GM23338 (cell line): ENCODE results near the gene THBS1. TPM values are rescaled to one million over a fixed set of nuclear protein-coding genes. Genes with fewer than 3 reads are reported as not detected.

Experiments
- ATAC-seq: fragments of 200-7000 bp; cut with Tn5 transposase; 3 replicates; pipeline ENCODE4 v1.9.1; 2020
- DNase-seq: peaks from one replicate; pipeline ENCODE4 v3.0.0-alpha.2; 2015; ENCODE audit warnings: low spot score
- H2AFZ ChIP-seq: fragments of 200-600 bp; sonication (generic); 2 replicates; pipeline ENCODE4 v1.8.0; 2016; ENCODE audit warnings: antibody characterized with exemption, mild to moderate bottlenecking, moderate library complexity
- H3F3A ChIP-seq: fragments of 200-600 bp; sonication (generic); replicated peaks from 2 replicates; pipeline ENCODE4 v1.8.0; 2017; ENCODE audit warnings: antibody characterized with exemption, mixed run types, low read depth
- H3K27ac ChIP-seq: fragments of 200-600 bp; sonication (generic); 2 replicates; pipeline ENCODE4 v1.6.1; 2016; ENCODE audit warnings: low read depth
- H3K27me3 ChIP-seq: fragments of 200-600 bp; sonication (generic); 2 replicates; pipeline ENCODE4 v1.8.0; 2016; ENCODE audit warnings: mild to moderate bottlenecking, mixed run types, moderate library complexity; ENCODE audit not compliant: insufficient read depth
- H3K36me3 ChIP-seq: fragments of 200-600 bp; sonication (generic); 2 replicates; pipeline ENCODE4 v1.8.0; 2016; ENCODE audit warnings: mild to moderate bottlenecking; ENCODE audit not compliant: insufficient read depth
- H3K4me1 ChIP-seq: fragments of 200-600 bp; sonication (generic); 2 replicates; pipeline ENCODE4 v1.8.0; 2016; ENCODE audit warnings: mild to moderate bottlenecking, moderate library complexity; ENCODE audit not compliant: insufficient read depth
- H3K4me2 ChIP-seq: fragments of 200-600 bp; sonication (generic); 2 replicates; pipeline ENCODE4 v1.7.1; 2017; ENCODE audit warnings: mixed run types
- H3K4me3 ChIP-seq: fragments of 200-600 bp; sonication (generic); 2 replicates; pipeline ENCODE4 v1.6.1; 2016; ENCODE audit warnings: mixed run types
- H3K79me2 ChIP-seq: fragments of 200-600 bp; sonication (generic); replicated peaks from 2 replicates; pipeline ENCODE4 v1.8.0; 2017; ENCODE audit warnings: mild to moderate bottlenecking; ENCODE audit not compliant: insufficient read depth
- H3K9me2 ChIP-seq: fragments of 200-600 bp; sonication (generic); 2 replicates; pipeline ENCODE4 v1.8.0; 2017; ENCODE audit not compliant: insufficient read depth
- H4K20me1 ChIP-seq: fragments of 200-600 bp; sonication (generic); replicated peaks from 2 replicates; pipeline ENCODE4 v1.8.0; 2017; ENCODE audit warnings: mild to moderate bottlenecking; ENCODE audit not compliant: insufficient read depth
- H3K27ac Mint-ChIP-seq: 2 replicates; pipeline ENCODE4 v1.8.0; 2020; ENCODE audit warnings: inconsistent platforms, mild to moderate bottlenecking, moderate library complexity, mixed read lengths
- H3K27me3 Mint-ChIP-seq: 3 replicates; pipeline ENCODE4 v1.8.0; 2022; ENCODE audit warnings: low read depth, mild to moderate bottlenecking, moderate library complexity, mixed read lengths, inconsistent platforms; ENCODE audit not compliant: insufficient read depth, poor library complexity
- H3K36me3 Mint-ChIP-seq: 3 replicates; pipeline ENCODE4 v1.8.0; 2021; ENCODE audit warnings: low read depth, mild to moderate bottlenecking, inconsistent platforms, moderate library complexity, mixed read lengths
- H3K4me1 Mint-ChIP-seq: 3 replicates; pipeline ENCODE4 v1.8.0; 2020; ENCODE audit warnings: mild to moderate bottlenecking, inconsistent platforms, mixed read lengths
- H3K4me3 Mint-ChIP-seq: 3 replicates; pipeline ENCODE4 v1.8.0; 2021; ENCODE audit warnings: moderate library complexity, mild to moderate bottlenecking, inconsistent platforms, mixed read lengths
- H3K9me3 Mint-ChIP-seq: 3 replicates; pipeline ENCODE4 v1.8.0; 2020; ENCODE audit warnings: moderate library complexity, mild to moderate bottlenecking, inconsistent platforms, mixed read lengths
- EZH2 ChIP-seq: fragments of 200-600 bp; sonication (generic); IDR thresholded peaks from one replicate; pipeline ENCODE4 v1.8.0; 2017; ENCODE audit warnings: antibody characterized with exemption, mild to moderate bottlenecking, low read depth; ENCODE audit not compliant: unreplicated experiment
- EZH2phosphoT487 ChIP-seq: fragments of 200-600 bp; sonication (generic); IDR thresholded peaks from one replicate; pipeline ENCODE4 v1.8.1; 2018; ENCODE audit warnings: antibody characterized with exemption; ENCODE audit not compliant: unreplicated experiment
- JUNB ChIP-seq: IDR thresholded peaks from one replicate; pipeline ENCODE4 v1.6.1; 2016; ENCODE audit warnings: antibody characterized with exemption; ENCODE audit not compliant: unreplicated experiment
- NANOG ChIP-seq: IDR thresholded peaks from 2 replicates; pipeline ENCODE4 v1.6.1; 2016; ENCODE audit warnings: antibody characterized with exemption, borderline replicate concordance
- POLR2AphosphoS5 ChIP-seq: IDR thresholded peaks from 2 replicates; pipeline ENCODE4 v1.6.1; 2016; ENCODE audit warnings: antibody characterized with exemption, low read depth
- STAT1 ChIP-seq: IDR thresholded peaks from one replicate; pipeline ENCODE4 v1.6.1; 2016; ENCODE audit warnings: antibody characterized with exemption; ENCODE audit not compliant: unreplicated experiment
- ZNF114 ChIP-seq: fragments of 250-450 bp; sonication (Bioruptor Pico); IDR thresholded peaks from 2 replicates; pipeline ENCODE4 v1.5.0; 2020; ENCODE audit warnings: mild to moderate bottlenecking, moderate library complexity
- ZNF331 ChIP-seq: fragments of 250-450 bp; sonication (Bioruptor Pico); IDR thresholded peaks from 2 replicates; pipeline ENCODE4 v1.5.0; 2020; ENCODE audit warnings: low read depth, mild to moderate bottlenecking, moderate library complexity
- polyA plus RNA-seq: library from polyadenylated mRNA; unstranded; fragments of >200 nt; fragmentation: Nextera tagmentation; extraction: Ambion mirVana; gene quantifications from 2 replicates; pipeline ENCODE4 v1.2.1, GENCODE V29; 2016
- total RNA-seq: library from RNA; depleted of rRNA; stranded (reverse); fragments of >200 nt; shearing (Covaris generic); gene quantifications from 2 replicates; pipeline ENCODE4 v1.2.3, GENCODE V29; 2014
- TF ChIP-seq, protein P1 (sequence below): IDR thresholded peaks from 2 replicates; pipeline ENCODE4 v1.6.1; 2016; ENCODE audit warnings: antibody characterized with exemption
- TF ChIP-seq, protein P2 (sequence below), 2 experiments: fragments of 200-600 bp in 1 of 2; sonication (generic) in 1 of 2; conservative IDR thresholded peaks; 2 replicates each; pipeline versions ENCODE4 v1.5.1 to v1.6.1; 2016 to 2017; ENCODE audit warnings: antibody characterized with exemption in 2 of 2, low read depth in 2 of 2, mild to moderate bottlenecking in 2 of 2, moderate library complexity in 1 of 2

Gene THBS1
- total and polyA plus RNA-seq, 2 experiments from 2014 or later, result 21.7 to 81.9 TPM

DNA sequence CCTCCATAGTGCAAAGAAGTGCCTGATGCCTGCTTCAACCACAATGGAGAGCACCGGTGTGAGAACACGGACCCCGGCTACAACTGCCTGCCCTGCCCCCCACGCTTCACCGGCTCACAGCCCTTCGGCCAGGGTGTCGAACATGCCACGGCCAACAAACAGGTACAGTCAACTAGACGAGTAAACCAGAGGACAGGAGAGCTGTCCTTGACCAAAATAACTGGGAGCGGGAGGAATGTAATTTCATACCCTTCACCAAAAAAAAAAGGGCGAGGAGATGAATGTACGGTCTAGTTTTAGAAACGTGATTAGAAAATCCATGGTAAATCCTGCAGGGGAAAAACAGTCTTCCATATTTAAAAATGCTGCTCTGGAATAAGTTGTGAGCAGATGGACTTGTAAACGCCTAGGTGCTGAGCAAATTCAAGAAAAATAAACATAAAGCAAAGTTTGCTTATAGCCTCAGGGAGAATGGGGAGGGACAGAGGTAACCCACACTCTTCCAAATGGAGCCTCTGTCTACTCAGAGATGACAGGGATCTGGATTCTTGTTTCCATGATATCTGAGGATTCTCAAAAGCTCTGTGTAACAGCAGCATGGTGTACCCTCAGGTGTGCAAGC lies 8.4 kb downstream of the THBS1 start (continued):
- TF ChIP-seq, protein P1, sequence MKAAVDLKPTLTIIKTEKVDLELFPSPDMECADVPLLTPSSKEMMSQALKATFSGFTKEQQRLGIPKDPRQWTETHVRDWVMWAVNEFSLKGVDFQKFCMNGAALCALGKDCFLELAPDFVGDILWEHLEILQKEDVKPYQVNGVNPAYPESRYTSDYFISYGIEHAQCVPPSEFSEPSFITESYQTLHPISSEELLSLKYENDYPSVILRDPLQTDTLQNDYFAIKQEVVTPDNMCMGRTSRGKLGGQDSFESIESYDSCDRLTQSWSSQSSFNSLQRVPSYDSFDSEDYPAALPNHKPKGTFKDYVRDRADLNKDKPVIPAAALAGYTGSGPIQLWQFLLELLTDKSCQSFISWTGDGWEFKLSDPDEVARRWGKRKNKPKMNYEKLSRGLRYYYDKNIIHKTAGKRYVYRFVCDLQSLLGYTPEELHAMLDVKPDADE, result no peak
- TF ChIP-seq ZNF114 (CRISPR knock-in tag) (no peak), JUNB (no peak), EZH2 (no peak), STAT1 (no peak), EZH2phosphoT487 (no peak), POLR2AphosphoS5 (no peak), ZNF331 (no peak)
- TF ChIP-seq, protein P2, sequence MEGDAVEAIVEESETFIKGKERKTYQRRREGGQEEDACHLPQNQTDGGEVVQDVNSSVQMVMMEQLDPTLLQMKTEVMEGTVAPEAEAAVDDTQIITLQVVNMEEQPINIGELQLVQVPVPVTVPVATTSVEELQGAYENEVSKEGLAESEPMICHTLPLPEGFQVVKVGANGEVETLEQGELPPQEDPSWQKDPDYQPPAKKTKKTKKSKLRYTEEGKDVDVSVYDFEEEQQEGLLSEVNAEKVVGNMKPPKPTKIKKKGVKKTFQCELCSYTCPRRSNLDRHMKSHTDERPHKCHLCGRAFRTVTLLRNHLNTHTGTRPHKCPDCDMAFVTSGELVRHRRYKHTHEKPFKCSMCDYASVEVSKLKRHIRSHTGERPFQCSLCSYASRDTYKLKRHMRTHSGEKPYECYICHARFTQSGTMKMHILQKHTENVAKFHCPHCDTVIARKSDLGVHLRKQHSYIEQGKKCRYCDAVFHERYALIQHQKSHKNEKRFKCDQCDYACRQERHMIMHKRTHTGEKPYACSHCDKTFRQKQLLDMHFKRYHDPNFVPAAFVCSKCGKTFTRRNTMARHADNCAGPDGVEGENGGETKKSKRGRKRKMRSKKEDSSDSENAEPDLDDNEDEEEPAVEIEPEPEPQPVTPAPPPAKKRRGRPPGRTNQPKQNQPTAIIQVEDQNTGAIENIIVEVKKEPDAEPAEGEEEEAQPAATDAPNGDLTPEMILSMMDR (conservative IDR thresholded peaks at IDR 0.05; ENCODE audit: low read depth in 2 of 2), result no peak

DNA sequence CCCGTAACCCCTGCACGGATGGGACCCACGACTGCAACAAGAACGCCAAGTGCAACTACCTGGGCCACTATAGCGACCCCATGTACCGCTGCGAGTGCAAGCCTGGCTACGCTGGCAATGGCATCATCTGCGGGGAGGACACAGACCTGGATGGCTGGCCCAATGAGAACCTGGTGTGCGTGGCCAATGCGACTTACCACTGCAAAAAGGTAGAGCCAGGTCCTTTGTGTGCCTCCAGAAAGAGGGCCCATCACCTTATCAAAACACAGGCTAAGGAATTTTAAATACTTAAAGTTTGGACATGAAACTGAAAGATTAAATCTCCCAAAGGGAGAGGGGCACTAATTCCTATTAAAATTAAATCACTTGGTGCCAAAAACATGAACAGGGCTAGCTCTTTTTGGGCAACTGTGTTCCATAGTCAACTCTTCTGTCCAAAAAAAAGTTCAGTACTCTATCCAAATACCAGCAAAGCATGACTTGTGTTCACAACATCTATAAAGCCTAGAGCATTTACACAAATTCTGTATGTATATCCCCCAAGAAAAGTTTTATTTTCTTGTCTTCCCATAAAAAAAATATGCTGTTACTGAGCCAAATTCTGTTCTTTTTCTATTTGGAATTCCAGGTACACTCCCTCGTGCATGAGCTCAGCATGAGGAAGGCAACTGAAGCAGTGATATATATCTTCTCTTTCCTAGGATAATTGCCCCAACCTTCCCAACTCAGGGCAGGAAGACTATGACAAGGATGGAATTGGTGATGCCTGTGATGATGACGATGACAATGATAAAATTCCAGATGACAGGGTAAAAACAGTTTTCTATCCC lies 9.2 kb downstream of the THBS1 start:
- peaks cover 96% of the 10 kb centered on the region for H3K36me3 Mint-ChIP-seq
- Histone ChIP-seq H3K36me3 (peaks cover 98% of the 10 kb centered on the region), H3K79me2 (no peaks in the 10 kb centered on the region), H2AFZ (no peak overlapping the region), H3K27me3 (no peaks in the 10 kb centered on the region), H4K20me1 (peaks cover 8% of the 10 kb centered on the region), H3K9me2 (no peaks in the 10 kb centered on the region), H3K4me3 (no peak overlapping the region), H3K4me2 (no peak overlapping the region), H3K4me1 (no peaks in the 10 kb centered on the region), H3F3A (0 out of 2 replicates have a peak, but pooled peaks cover 3% of the 10 kb centered on the region), H3K27ac (no peak overlapping the region)
- ATAC-seq (no peak), DNase-seq (no peak)
- H3K4me3 Mint-ChIP-seq, result no peak overlapping the region
- no peak for TF ChIP-seq NANOG
- TF ChIP-seq POLR2AphosphoS5, result no peak
- no peak for TF ChIP-seq STAT1
- no peaks in the 10 kb centered on the region for H3K9me3 Mint-ChIP-seq
- H3K4me1 Mint-ChIP-seq, result no peaks in the 10 kb centered on the region
- H3K27ac Mint-ChIP-seq, result no peak overlapping the region
- peaks cover 1% of the 10 kb centered on the region for H3K27me3 Mint-ChIP-seq
